ENCODE measurements around the gene CAPN10.

CAPN10 gene

DNA sequence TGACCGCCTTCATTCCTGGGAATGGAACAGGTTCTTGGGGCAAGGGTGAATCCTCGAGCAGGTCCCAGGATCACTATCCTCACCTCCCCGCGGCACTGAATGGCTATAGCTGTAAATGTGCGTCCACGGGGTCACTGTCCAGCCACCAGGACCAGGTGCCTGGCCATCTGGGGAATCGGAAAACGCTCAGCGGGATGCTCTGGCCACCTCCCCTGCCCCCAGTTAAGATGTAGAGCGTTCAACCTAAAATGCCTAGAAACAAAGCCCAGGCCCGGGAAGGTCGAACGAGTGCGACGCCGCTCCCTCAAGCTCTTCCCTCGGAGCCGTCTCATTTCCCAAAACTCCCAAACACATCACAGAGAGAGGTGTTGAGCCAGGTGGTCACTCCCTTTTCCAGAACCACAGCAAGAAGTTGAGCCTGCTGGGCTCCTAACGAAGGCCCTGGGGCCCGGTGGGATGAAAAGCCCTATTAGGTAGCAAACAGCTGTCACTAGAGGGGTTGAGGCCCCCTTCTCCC lies 795 bp upstream of the CAPN10 start:
- TF ChIP-seq, protein P1, sequence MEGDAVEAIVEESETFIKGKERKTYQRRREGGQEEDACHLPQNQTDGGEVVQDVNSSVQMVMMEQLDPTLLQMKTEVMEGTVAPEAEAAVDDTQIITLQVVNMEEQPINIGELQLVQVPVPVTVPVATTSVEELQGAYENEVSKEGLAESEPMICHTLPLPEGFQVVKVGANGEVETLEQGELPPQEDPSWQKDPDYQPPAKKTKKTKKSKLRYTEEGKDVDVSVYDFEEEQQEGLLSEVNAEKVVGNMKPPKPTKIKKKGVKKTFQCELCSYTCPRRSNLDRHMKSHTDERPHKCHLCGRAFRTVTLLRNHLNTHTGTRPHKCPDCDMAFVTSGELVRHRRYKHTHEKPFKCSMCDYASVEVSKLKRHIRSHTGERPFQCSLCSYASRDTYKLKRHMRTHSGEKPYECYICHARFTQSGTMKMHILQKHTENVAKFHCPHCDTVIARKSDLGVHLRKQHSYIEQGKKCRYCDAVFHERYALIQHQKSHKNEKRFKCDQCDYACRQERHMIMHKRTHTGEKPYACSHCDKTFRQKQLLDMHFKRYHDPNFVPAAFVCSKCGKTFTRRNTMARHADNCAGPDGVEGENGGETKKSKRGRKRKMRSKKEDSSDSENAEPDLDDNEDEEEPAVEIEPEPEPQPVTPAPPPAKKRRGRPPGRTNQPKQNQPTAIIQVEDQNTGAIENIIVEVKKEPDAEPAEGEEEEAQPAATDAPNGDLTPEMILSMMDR (IDR thresholded peaks at IDR 0.05; ENCODE audit: insufficient read depth, low read length), result no peak
- TF ChIP-seq POLR2AphosphoS5 (IDR thresholded peaks at IDR 0.05; ENCODE audit: low read depth) (no peak), GABPA (IDR thresholded peaks at IDR 0.05; ENCODE audit: low read depth) (no peak), REST (IDR thresholded peaks at IDR 0.05; ENCODE audit: insufficient replicate concordance, low read depth) (no peak), SPI1 (IDR thresholded peaks at IDR 0.05; ENCODE audit: borderline replicate concordance, low read depth) (no peak)
- DNase-seq (ENCODE audit: low read depth in 1 of 2, low spot score in 1 of 2), result no peak
- H3K27ac ChIP-seq (replicated peaks), result peak overlapping the region; percentile 98
- H3K27me3 ChIP-seq (ENCODE audit: insufficient read depth, poor library complexity, severe bottlenecking), result no peaks in the 10 kb centered on the region
- peak overlapping the region; percentile 84 for H3K4me3 ChIP-seq (replicated peaks; ENCODE audit: insufficient read depth, low read length)

DNA sequence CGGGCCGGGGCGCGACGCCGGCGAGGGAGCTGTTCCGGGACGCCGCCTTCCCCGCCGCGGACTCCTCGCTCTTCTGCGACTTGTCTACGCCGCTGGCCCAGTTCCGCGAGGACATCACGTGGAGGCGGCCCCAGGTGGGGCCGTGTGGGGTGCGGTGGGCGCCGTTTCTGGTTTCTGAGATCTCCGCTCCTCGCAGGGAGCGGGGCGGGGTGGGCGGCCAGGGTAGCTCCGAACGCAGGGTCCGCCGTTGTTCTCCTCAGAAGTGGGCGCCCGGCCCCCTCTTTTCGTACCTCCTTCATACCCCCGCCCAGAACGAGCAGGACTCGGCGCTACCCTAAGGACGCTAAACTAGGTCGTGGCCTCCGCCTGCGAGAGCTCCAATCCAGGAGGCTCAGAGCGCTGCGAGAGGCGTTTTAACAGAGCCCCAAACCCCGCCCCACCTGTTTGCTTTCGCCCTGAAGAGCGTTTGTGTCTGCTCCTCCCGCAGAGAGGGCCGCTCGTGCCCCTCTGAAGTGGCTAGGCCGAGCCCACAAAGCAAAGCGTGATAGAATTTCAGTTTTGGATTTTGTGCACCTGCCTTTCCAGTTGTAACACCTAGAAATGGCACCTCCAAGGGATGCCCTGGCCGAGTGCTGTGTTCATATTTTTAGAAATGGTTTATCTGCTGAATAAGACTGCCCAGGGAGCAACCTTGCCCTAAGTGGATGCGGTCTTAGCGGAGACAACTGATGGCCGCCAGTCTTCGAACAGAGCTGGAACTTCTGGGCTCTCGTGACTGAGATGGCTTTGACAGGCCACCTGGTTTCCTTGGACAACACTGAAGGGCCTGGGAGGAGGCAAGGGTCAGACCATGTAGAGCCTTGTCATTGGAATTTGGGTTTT lies 626 bp downstream of the CAPN10 start:
- TF ChIP-seq REST (IDR thresholded peaks at IDR 0.05; ENCODE audit: insufficient replicate concordance, low read depth) (no peak), GABPA (IDR thresholded peaks at IDR 0.05; ENCODE audit: low read depth) (no peak), SPI1 (IDR thresholded peaks at IDR 0.05; ENCODE audit: borderline replicate concordance, low read depth) (no peak), POLR2AphosphoS5 (IDR thresholded peaks at IDR 0.05; ENCODE audit: low read depth) (no peak)
- TF ChIP-seq, protein P1 (IDR thresholded peaks at IDR 0.05; ENCODE audit: insufficient read depth, low read length), result no peak
- peak in 1 of 2 experiments; percentile 51 for DNase-seq (ENCODE audit: low read depth in 1 of 2, low spot score in 1 of 2)
- Histone ChIP-seq H3K4me3 (replicated peaks; ENCODE audit: insufficient read depth, low read length) (peak overlapping the region; percentile 84), H3K27me3 (ENCODE audit: insufficient read depth, poor library complexity, severe bottlenecking) (no peaks in the 10 kb centered on the region), H3K27ac (replicated peaks) (peak overlapping the region; percentile 36)

DNA sequence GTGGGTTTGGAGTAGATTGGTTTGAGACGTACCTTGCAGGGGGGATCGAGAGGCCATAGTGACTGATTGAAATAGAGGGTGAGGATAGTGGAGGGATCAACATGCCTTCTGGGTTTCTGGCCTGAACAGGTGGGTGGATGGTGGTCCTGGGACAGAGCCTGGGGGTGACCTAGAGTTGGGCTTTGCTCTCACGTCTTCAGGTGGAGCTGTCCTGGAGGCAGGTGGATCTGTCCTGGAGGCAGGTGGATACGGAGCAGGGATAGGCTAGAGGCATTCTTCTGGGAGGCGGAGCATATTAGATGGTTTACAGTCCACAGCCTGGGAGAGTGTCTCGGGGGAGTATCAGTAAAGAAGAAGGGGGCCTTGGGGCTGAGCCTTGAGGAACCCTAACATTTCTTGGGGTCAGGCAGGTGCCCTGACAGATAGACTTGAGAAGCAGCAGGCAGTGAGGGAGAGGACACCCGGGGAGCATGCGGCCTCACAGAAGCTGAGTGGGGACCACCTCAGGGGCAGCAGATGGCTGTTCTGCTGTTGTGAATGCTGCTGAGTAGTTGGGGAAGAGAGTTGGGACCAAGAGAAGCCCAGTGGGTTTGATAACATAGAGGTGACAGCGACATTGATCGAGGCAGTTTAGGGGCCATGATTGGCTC lies 1.6 kb downstream of the CAPN10 start:
- no peaks in the 10 kb centered on the region for H3K27me3 ChIP-seq (ENCODE audit: insufficient read depth, poor library complexity, severe bottlenecking)
- TF ChIP-seq, protein P1 (IDR thresholded peaks at IDR 0.05; ENCODE audit: insufficient read depth, low read length), result no peak
- TF ChIP-seq GABPA (IDR thresholded peaks at IDR 0.05; ENCODE audit: low read depth) (no peak), REST (IDR thresholded peaks at IDR 0.05; ENCODE audit: insufficient replicate concordance, low read depth) (no peak), POLR2AphosphoS5 (IDR thresholded peaks at IDR 0.05; ENCODE audit: low read depth) (no peak), SPI1 (IDR thresholded peaks at IDR 0.05; ENCODE audit: borderline replicate concordance, low read depth) (no peak)
- DNase-seq (ENCODE audit: low read depth in 1 of 2, low spot score in 1 of 2), result no peak
- H3K4me3 ChIP-seq (replicated peaks; ENCODE audit: insufficient read depth, low read length), result 0 out of 2 replicates have a peak overlapping the region, but pooled peaks have one; percentile 84
- no peak overlapping the region for H3K27ac ChIP-seq (replicated peaks)

Data from HL-60 (cell line).